T-helper 2 cell treated with Interferon-gamma antibody and Interleukin-4, amounts not matched to agents 100 ng/mL and 5 ng/mL, for 36 hours (primary cell): Measurements from ENCODE around the gene PTPRC. TPM values are rescaled to one million over a fixed set of nuclear protein-coding genes. Genes with fewer than 3 reads are reported as not detected.

Source experiments
- intact Hi-C: fragments of 100-400 bp; cut with micrococcal nuclease; formaldehyde crosslinking; loops from one replicate; pipeline ENCODE4 v1.15.1; 2023
- total RNA-seq: library from RNA; stranded (reverse); gene quantifications from 2 replicates; pipeline ENCODE4 v1.2.3, GENCODE V29; 2022

Gene PTPRC
- total RNA-seq, 1 donor from 2014 or later: 552 TPM

DNA sequence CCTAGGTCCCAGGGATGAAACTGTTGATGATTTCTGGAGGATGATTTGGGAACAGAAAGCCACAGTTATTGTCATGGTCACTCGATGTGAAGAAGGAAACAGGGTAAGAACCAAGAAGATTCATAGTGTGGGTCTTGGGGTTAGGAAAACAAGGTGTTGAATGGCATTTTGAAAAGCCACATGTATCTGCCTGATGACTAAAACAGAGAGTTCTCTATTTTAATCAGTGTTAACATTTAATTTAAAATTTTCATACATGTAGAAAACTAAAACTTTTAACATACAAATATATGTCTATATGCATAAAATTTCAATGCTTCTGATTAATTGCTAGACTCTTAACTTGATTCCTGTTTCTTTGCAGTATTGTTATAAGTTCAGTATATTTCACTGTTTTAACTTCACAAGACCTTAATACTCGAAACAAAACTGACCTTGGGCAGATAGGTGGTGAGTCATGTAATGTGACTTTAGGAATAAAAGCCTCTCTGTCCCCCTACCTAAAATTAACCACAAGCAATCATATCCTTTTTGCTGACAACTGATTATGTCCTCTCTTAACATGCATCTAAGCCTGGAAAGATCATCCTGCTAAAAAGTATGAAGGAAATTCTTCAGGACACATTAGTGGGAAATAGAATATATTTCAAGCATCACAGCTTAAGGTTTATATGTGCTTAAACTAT, 95.6 kb downstream of the PTPRC start:
- intact Hi-C loops: loop anchor here (5.0 kb wide), 1 partner anchor 32 kb away; no protein-coding TSS in a partner anchor

DNA sequence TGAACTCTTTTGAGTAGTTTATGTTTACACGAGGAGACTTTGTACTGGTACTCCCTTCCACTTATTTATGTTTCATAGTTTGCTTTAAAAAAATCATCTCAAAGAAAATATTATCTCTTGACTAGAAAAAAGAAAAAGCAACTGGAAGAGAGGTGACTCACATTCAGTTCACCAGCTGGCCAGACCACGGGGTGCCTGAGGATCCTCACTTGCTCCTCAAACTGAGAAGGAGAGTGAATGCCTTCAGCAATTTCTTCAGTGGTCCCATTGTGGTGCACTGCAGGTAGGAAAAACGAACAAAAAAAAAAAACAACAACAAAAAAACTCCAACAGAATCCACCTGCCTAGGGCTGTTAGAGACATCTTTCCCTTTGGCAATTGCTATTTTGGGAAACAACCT, 102.9 kb downstream of the PTPRC start:
- intact Hi-C loops: no loop called here

DNA sequence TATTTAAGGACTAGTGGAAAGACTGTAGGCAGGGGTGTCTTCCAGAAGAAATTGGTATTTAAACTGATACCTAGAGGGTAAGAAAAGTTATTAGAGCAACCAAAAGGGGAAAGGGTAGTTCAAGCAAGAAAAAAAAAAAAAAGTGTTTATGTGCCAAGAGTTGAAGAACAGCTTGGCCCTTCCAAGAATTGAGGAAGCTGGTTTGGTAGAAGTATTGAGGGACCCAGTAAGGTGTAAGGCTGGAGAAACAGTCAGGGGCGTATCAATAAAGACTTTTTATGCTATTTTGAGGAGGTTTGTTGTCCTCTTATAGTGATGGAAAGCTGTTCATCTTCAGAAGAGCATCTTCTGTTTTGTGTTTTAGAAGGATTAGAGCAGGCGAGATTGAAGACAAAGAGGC, 108.3 kb downstream of the PTPRC start:
- intact Hi-C loops: loop anchor here (5.0 kb wide), 1 partner anchor 35 kb away; no protein-coding TSS in a partner anchor

DNA sequence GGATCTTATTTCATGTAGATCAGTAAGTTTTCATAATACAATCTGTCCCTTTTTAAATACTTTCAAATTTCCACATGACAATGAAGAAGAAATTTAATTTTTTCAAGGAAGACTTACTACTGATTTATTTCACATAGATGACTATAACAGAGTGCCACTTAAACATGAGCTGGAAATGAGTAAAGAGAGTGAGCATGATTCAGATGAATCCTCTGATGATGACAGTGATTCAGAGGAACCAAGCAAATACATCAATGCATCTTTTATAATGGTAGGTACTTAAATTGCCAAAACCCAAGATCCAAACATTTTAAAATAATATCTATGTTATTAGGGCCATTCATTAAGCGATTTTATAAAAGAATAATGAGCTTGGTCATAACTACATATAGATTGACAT, 110.4 kb downstream of the PTPRC start:
- intact Hi-C loops: loop anchor here (5.0 kb wide), 1 partner anchor 37 kb away; no protein-coding TSS in a partner anchor

DNA sequence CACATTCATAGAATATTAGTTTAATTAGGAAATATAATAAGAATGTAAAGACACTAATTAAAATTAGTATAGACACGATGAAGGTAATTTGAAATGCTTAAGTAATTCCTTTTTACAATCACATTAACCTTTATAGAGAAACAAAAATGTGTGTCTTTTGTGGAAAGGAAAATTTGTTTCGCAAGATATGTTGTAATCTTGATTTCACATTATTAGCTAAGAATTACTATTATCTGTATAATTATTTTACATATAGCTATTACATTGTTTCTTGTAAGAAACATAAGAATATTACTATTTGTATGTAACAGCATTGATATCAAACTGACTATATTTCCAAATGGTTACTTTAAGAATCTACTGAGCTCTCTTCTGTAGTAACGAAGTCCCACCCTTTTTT, 111.2 kb downstream of the PTPRC start:
- intact Hi-C loops: no loop called here

DNA sequence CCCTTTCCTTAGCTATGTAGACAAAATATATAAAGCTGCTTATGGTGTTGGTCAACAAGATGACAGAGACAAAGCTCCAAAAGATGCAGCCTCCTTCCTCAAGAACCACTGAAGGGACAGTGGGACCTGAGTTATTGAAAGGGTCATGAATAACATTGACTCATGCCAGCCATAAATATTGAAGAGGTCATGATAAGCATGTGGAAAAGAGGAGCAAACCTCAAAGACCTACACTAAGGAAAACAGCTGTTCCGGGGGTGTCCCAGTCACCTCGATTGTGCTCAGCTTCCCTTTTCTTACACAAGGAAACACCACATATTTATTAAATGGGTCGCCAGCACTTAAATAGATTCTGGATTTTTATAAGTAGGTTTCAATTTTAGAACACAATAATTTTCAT, 112.9 kb downstream of the PTPRC start:
- intact Hi-C loops: loop anchor here (1.0 kb wide), 1 partner anchor 7 kb away; no protein-coding TSS in a partner anchor

DNA sequence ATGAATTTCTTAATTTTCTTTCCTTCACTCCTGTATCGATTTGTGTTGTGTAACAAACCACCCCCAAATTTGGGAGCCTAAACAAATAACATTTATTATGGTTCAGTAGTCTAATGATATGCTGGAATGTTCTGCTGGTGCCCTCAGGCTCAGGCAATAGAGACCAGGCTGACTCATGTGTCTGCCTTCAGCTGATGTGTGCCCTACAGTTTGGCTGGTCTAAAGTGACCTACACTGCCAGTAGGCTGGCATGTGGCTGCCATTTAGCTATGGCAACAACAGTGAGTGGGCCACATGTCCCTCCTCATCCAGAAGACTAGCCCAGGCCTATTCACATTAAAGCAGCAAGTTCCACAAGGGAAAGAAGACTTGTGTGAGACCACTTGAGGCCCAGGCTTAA, 115.8 kb downstream of the PTPRC start:
- intact Hi-C loops: no loop called here

DNA sequence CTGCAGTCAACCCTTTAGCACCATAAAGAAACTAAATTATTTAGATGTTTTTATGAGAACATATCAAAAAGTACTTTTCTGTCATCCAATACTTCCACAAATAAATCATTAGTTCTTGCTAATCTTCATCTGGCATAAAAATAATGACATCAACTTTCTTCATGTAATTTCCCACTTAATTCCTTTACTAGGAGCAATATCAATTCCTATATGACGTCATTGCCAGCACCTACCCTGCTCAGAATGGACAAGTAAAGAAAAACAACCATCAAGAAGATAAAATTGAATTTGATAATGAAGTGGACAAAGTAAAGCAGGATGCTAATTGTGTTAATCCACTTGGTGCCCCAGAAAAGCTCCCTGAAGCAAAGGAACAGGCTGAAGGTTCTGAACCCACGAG, 116.9 kb downstream of the PTPRC start:
- intact Hi-C loops: no loop called here

DNA sequence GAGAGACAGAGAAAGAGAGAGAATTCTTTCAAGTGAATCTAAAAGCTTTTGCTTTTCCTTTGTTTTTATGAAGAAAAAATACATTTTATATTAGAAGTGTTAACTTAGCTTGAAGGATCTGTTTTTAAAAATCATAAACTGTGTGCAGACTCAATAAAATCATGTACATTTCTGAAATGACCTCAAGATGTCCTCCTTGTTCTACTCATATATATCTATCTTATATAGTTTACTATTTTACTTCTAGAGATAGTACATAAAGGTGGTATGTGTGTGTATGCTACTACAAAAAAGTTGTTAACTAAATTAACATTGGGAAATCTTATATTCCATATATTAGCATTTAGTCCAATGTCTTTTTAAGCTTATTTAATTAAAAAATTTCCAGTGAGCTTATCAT, 117.6 kb downstream of the PTPRC start:
- intact Hi-C loops: no loop called here

DNA sequence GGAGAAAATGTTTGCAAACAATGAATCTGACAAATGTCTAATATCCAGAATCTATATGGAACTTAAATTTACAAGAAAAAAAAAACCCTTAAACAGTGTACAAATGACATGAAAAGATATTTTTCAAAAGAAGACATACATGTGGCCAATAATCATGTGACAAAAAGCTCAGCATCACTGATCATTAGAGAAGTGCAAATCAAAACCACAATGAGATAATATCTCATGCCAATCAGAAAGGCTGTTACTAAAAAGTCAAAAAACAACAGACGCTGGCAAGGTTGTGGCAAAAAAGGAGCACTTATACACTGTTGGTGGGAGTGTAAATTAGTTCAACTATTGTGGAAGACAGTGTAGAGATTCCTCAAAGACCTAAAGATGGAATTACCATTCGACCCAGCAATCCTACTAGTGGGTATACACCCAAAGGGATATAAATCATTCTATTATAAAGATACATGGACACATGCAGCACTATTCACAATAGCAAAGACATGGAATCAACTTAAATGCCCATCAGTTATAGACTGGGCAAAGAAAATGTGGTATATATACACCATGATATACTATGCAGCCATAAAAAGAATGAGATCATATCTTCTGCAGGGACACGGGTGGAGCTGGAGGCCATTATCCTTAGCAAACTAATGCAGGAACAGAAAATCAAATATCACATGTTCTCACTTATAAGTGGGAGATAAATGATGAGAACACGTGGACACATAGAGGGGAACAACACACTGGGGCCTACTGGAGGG, 123.2 kb downstream of the PTPRC start:
- intact Hi-C loops: loop anchor here (5.0 kb wide), 1 partner anchor 175 kb away; no protein-coding TSS in a partner anchor

DNA sequence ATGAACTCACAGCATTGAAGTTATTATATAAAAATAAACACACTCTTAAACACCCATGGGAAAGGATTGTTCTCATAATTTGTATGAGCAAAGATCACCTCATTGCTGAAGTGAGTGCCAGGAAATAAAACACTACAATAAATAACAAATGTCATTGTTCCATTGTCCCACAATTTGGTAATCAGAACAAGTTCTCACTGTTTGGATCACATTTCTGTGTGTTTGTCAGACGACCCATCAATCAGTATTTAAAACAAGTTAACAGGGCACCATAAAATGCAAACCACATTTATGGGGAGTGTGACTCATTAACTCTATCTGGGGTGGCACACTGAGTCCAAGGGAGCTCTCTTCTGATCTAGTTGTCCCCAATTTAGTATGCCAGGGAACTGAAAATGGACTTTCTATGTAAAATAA, 124.5 kb downstream of the PTPRC start:
- intact Hi-C loops: loop anchor here (5.0 kb wide), 1 partner anchor 174 kb away; no protein-coding TSS in a partner anchor

DNA sequence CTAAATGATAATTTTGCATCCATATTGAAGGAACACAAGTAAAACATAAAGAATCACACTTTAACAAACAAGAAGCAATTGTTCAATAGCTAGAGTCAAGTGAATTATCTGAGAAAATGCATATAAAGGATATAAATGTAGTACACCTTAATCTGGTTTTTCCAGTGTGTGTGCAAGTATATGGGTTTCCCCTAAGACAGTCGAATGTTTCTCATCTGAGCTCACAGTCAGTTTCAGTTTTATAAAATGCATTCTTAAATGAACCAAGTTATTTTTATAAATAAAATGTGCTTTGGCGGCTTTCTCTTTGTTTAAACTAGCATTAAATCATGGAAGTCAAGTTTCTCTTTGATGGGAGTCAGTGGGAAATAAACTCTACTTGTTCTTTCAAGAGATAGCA, 125.9 kb downstream of the PTPRC start:
- intact Hi-C loops: loop anchor here (5.0 kb wide), 1 partner anchor 173 kb away; no protein-coding TSS in a partner anchor

DNA sequence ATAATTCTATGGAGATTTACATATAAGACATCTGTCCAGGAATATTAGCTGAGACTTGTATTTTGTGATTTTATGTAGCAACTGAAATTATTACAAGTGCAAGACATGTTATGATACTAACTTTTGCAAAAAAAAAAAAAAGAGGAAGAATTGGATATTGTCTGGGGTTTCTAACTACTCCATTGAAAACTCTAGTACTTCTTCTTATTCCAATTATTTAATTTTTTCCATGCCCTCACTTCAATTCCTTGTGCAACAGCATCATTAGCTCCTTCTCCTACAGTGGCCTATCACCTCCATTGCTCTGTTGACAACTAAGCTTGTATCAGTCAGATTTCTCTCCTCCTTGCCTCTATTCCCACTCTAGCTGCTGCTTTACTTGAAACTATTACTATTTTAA, 126.6 kb downstream of the PTPRC start:
- intact Hi-C loops: no loop called here

DNA sequence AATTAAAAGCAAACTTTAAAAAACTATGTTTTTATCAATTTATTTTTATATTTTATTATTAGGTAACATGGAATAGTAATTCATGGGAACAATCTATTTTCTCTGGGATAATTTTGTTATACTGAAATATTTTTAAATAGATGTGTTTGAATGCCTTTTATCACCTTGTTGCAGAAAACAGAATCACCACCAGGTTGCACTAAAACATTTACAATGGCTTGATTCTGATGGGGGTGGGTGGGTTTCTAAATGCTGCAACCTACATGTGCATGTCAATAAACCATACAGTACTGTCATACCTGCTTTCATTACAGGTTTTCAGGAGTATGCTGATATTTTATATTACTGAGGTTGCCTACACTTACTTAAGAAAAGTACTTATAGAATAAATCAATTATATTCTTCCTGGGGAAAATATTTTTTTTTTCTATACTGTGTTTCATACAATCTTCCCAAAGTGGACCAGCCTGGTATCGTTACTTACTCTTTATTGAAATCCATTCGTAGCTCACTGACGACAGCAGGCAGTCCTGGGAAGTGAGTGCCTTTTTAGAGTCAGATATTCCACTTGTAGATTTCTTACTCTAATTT, 132.8 kb downstream of the PTPRC start:
- intact Hi-C loops: loop anchor here (1.0 to 5.0 kb wide), 4 partner anchors 341 to 781 kb away; no protein-coding TSS in a partner anchor

DNA sequence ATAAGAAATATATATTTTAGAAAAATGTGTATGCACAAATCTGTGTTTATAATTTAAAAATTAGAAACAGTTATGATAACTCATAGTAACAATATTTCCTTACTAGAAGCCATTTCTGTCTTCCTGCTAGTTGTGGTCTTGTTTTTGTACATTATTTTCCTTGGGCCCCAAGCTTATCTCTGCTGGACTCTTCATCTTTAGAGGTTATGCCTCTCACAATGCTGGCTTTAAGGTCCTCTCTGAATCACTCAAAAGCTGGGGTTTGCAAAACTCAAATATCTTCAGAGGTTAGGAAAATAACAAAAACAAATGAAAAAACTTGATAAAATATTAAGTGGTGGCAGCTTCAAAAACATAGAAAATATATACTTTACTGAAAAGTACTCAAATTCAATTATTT, 133.8 kb downstream of the PTPRC start:
- intact Hi-C loops: loop anchor here (5.0 kb wide), 3 partner anchors 340 to 780 kb away; no protein-coding TSS in a partner anchor

DNA sequence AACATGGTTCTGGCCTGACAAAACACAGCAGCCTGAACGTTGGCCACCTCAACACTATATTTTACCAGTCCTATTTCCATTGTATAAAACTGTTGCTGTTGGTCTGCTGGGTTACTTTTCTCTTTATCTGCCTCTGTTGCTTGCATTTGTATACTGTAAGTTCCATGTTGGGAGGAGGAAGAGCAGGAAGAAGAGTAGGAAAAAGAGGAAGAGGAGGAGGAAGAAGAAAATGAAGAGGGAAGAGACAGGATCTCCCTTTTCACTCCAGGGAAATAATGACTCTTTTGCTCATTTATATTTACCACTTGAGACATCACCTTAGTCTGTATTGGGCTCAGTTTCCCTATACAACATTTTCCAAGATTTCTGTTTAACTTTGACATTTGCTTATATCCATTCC, 134.2 kb downstream of the PTPRC start:
- intact Hi-C loops: loop anchor here (5.0 kb wide), 3 partner anchors 339 to 779 kb away; no protein-coding TSS in a partner anchor

DNA sequence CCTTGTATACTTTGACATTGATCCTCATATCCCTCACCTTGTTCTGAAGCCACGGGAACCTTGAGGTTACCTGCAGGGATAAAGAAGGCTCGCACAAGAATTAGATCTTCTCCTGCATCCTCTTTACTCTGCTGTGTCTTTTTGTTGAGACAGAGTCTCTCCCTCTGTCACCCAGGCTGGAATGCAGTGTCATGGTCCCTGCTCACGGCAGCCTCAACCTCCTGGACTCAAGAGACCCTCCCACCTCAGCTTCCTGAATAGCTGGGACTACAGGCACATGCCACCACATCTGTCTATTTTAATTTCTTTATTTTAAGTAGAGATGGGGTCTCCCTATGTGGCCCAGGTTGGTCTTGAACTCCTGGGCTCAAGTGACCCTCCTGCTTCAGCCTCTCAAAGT, 134.7 kb downstream of the PTPRC start:
- intact Hi-C loops: loop anchor here (5.0 kb wide), 3 partner anchors 339 to 779 kb away; no protein-coding TSS in a partner anchor

DNA sequence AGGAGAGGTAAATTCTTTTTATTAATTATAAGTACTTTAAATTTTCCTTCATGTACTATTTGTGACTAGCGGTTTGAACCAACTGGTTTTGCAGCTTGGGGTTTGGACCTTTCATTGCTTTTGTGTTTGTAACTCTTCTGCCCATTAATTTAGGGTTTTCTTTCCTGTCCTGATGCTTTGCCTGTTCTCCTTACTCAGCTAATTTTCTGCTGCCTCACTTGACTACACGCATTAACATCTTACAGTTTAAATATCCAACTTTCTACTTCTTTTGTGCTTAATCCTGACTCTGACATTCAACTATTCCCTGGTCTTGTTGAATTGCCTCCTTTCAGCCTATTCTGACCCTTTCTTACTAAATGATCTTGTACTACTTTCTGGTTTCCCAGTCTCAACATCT, 135.6 kb downstream of the PTPRC start:
- intact Hi-C loops: loop anchor here (5.0 kb wide), 3 partner anchors 338 to 778 kb away; no protein-coding TSS in a partner anchor

DNA sequence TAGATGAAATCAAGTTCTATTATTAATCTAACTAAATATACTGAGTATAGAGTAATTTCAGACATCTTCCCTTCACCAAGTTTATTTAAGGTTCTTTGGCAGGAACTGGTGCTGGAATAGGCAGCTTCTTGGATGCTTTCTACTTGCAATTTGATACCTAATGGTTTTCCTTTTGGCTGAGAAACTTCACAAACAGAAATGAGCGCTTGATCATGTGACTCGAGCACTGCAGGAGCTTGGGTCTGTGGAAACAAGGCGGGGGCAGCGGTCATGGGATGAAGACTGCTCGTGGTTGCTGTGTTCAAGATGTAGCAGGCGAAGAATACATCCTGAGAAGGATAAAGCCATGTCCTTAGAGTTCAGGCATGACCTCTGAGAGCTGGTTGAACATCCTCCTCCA, 136.8 kb downstream of the PTPRC start:
- intact Hi-C loops: no loop called here

DNA sequence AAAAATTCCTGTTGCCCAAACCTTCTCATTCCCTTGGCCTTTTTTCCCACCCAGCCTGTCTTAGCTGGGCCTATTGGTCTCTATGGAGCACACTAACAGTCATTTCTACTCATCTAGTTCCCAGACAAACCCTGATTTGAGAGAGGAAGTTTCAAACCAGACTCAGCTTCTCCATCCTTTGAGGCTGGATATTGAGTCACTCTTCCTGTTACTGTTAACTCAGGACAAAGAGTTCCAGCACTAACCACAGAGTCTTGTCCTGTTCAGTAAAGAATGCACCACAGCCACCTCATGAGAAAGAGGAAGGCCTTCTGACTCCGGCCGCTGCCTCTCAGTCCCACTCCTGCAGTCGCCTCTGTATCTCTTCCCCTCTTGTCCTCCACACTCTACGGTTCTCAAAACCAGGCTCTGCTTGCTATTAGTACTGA, 137.8 kb downstream of the PTPRC start:
- intact Hi-C loops: no loop called here

DNA sequence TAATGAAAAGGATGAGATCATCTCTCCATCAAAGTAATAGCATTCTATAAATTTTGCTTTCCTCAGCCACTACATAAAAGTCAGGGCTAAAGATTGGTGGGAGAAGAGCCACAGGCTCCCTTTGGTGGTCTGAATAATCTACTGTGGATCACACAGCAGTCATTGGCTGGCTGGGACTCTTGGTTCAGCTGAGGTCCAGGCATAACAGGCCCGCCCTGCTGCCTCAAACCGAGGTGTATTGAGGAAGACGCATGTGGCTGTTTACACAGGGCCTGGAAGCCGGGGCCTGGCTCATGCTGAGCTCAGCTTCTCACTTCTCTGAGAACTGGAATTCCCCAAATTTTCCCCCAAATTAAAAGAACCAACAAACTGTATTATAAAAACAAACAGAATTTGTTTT, 139.2 kb downstream of the PTPRC start:
- intact Hi-C loops: no loop called here

DNA sequence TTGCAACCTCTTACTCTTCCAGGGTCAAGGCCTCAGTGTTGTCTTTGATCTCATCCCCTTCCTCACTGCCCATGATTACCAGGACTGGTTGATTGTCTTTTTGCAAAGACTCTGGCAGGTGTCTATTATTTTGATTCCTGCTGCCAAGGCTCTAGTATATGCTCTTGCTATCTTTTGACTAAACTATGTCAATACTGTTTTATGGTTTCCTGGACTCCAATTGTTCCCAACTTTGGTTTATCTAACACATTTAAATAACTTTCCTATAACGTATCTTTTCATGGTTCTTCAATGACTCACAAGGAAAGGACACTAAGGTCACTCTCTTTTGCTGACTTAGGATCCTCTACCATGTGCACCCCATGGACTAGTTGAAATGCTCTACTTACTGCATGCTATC, 141.5 kb downstream of the PTPRC start:
- intact Hi-C loops: no loop called here
